Mononuclear cell (primary cell): ENCODE measurements around the gene RPL28. TPM values are rescaled to one million over a fixed set of nuclear protein-coding genes. Genes with fewer than 3 reads are reported as not detected.

Source experiments
- H3K27me3 ChIP-seq: 2 replicates; pipeline ENCODE4 v1.6.0; 2011; ENCODE audit warnings: low read length, control low read depth; ENCODE audit not compliant: insufficient read depth
- H3K4me1 ChIP-seq: 2 replicates; pipeline ENCODE4 v1.5.1; 2011; ENCODE audit warnings: mild to moderate bottlenecking, low read length, control low read depth; ENCODE audit not compliant: insufficient read depth
- H3K4me3 ChIP-seq: 2 replicates; pipeline ENCODE4 v1.5.1; 2011; ENCODE audit warnings: mild to moderate bottlenecking, low read length, moderate library complexity
- H3K9me3 ChIP-seq: 2 replicates; pipeline ENCODE4 v1.5.1; 2011; ENCODE audit warnings: low read depth, mild to moderate bottlenecking, control low read depth, low read length
- total RNA-seq: library from RNA; depleted of rRNA; stranded (reverse); fragments of >200 nt; gene quantifications from one replicate; pipeline ENCODE4 v1.2.3, GENCODE V29; 2012

Gene RPL28
- total RNA-seq: 605 TPM

GRCh38 chr19:55385724-55386492 is at the start of gene RPL28:
Gene RPL28 (plus strand): TSS chr19:55385932. CDS start chr19:55386358, 426 bp downstream.
- Histone ChIP-seq H3K9me3 (no peaks in the 10 kb centered on the region), H3K4me3 (peak within 1 kb of the TSS; percentile 97), H3K4me1 (peaks cover 56% of the 10 kb centered on the region), H3K27me3 (no peaks in the 10 kb centered on the region)

- H3K27me3 ChIP-seq: no peaks in the 10 kb centered on the region
- no peak overlapping the region for H3K4me3 ChIP-seq
- H3K9me3 ChIP-seq: no peaks in the 10 kb centered on the region
- peaks cover 34% of the 10 kb centered on the region for H3K4me1 ChIP-seq
Measured at GRCh38 chr19:55336101-55336500, 49.6 kb upstream of the RPL28 start.

GRCh38 chr19:55339105-55339888 is 46.4 kb upstream of the RPL28 start, which contains the start of gene KMT5C:
Gene KMT5C (plus strand): TSS chr19:55339876. CDS start chr19:55341937, 2,061 bp downstream.
- Histone ChIP-seq H3K9me3 (no peaks in the 10 kb centered on the region), H3K27me3 (no peaks in the 10 kb centered on the region), H3K4me1 (peaks cover 27% of the 10 kb centered on the region), H3K4me3 (peak within 1 kb of the TSS; percentile 42)

GRCh38 chr19:55339889-55340783 is 45.6 kb upstream of the RPL28 start:
- peak overlapping the region; percentile 41 for H3K4me3 ChIP-seq
- peaks cover 27% of the 10 kb centered on the region for H3K4me1 ChIP-seq
- H3K27me3 ChIP-seq: no peaks in the 10 kb centered on the region
- H3K9me3 ChIP-seq: no peaks in the 10 kb centered on the region

- Histone ChIP-seq H3K4me1 (peaks cover 27% of the 10 kb centered on the region), H3K4me3 (no peak overlapping the region), H3K9me3 (no peaks in the 10 kb centered on the region), H3K27me3 (no peaks in the 10 kb centered on the region)
Measured at GRCh38 chr19:55340784-55341147, 45.0 kb upstream of the RPL28 start.

GRCh38 chr19:55341171-55341588 is 44.6 kb upstream of the RPL28 start:
- Histone ChIP-seq H3K4me3 (no peak overlapping the region), H3K4me1 (peaks cover 27% of the 10 kb centered on the region), H3K9me3 (no peaks in the 10 kb centered on the region), H3K27me3 (no peaks in the 10 kb centered on the region)

GRCh38 chr19:55341595-55342531 is 43.9 kb upstream of the RPL28 start:
- Histone ChIP-seq H3K9me3 (no peaks in the 10 kb centered on the region), H3K4me3 (no peak overlapping the region), H3K4me1 (peaks cover 27% of the 10 kb centered on the region), H3K27me3 (no peaks in the 10 kb centered on the region)

GRCh38 chr19:55344444-55344843 is 41.3 kb upstream of the RPL28 start:
- H3K4me1 ChIP-seq: peaks cover 16% of the 10 kb centered on the region
- no peak overlapping the region for H3K4me3 ChIP-seq
- no peaks in the 10 kb centered on the region for H3K9me3 ChIP-seq
- H3K27me3 ChIP-seq: no peaks in the 10 kb centered on the region

GRCh38 chr19:55345101-55345817 is 40.5 kb upstream of the RPL28 start:
- Histone ChIP-seq H3K27me3 (no peaks in the 10 kb centered on the region), H3K9me3 (no peaks in the 10 kb centered on the region), H3K4me1 (peaks cover 13% of the 10 kb centered on the region), H3K4me3 (no peak overlapping the region)

GRCh38 chr19:55345818-55346724 is 39.7 kb upstream of the RPL28 start:
- no peaks in the 10 kb centered on the region for H3K27me3 ChIP-seq
- no peak overlapping the region for H3K4me3 ChIP-seq
- H3K4me1 ChIP-seq: peaks cover 5% of the 10 kb centered on the region
- no peaks in the 10 kb centered on the region for H3K9me3 ChIP-seq

GRCh38 chr19:55346725-55347441 is 38.8 kb upstream of the RPL28 start:
- Histone ChIP-seq H3K27me3 (peaks cover 4% of the 10 kb centered on the region), H3K9me3 (no peaks in the 10 kb centered on the region), H3K4me3 (no peak overlapping the region), H3K4me1 (no peaks in the 10 kb centered on the region)

- Histone ChIP-seq H3K9me3 (no peaks in the 10 kb centered on the region), H3K4me3 (no peak overlapping the region), H3K27me3 (peaks cover 10% of the 10 kb centered on the region), H3K4me1 (no peaks in the 10 kb centered on the region)
Measured at GRCh38 chr19:55347442-55348009, 38.2 kb upstream of the RPL28 start.
